Measurements from ENCODE around the gene POPDC2.
"Not testable (repeated sequence)": the region's sequence is repeated elsewhere in the genome, so short reads cannot be mapped to it uniquely, and the experiment has no call there.

The POPDC2 gene

GRCh38 chr3:119611664-119612063 is 48.7 kb downstream of the POPDC2 start:
- no peak for DNase-seq

GRCh38 chr3:119609301-119609700 is 51.1 kb downstream of the POPDC2 start:
- DNase-seq = no peak

GRCh38 chr3:119608405-119609000 is 51.9 kb downstream of the POPDC2 start:
- no peak for DNase-seq

- DNase-seq = no peak
Observed at GRCh38 chr3:119604878-119605277, 55.5 kb downstream of the POPDC2 start.

GRCh38 chr3:119602676-119603075 is 57.7 kb downstream of the POPDC2 start:
- DNase-seq = no peak

GRCh38 chr3:119601154-119601553 is 59.2 kb downstream of the POPDC2 start:
- DNase-seq = no peak

GRCh38 chr3:119600732-119601131 is 59.7 kb downstream of the POPDC2 start:
- DNase-seq = no peak

GRCh38 chr3:119599558-119600174 is 60.7 kb downstream of the POPDC2 start:
- DNase-seq = no peak

GRCh38 chr3:119598410-119599098 is 61.8 kb downstream of the POPDC2 start:
- DNase-seq = no peak

GRCh38 chr3:119597548-119598288 is 62.7 kb downstream of the POPDC2 start, which contains the start of gene PLA1A:
Gene PLA1A (plus strand): TSS chr3:119597885. CDS start chr3:119597914, 29 bp downstream.
- DNase-seq = no peak

- DNase-seq = no peak
Observed at GRCh38 chr3:119596398-119596797, 64.0 kb downstream of the POPDC2 start.

GRCh38 chr3:119595639-119596334 is 64.6 kb downstream of the POPDC2 start:
- no peak for DNase-seq

- not testable (repeated sequence) for DNase-seq
Observed at GRCh38 chr3:119594929-119595328, 65.5 kb downstream of the POPDC2 start.

- DNase-seq = no peak
Observed at GRCh38 chr3:119594066-119594465, 66.3 kb downstream of the POPDC2 start.

- no peak for DNase-seq
Observed at GRCh38 chr3:119592861-119593260, 67.5 kb downstream of the POPDC2 start.
